Erythroblast (primary cell): Measurements from ENCODE around the gene GOLGA2.
"Not testable (repeated sequence)": the region's sequence is repeated elsewhere in the genome, so short reads cannot be mapped to it uniquely, and the experiment has no call there.

Experiments used
- GATA1 ChIP-seq: IDR thresholded peaks from 2 replicates; pipeline ENCODE4 v1.6.1; 2011; ENCODE audit warnings: low read depth, mild to moderate bottlenecking, control low read depth, low read length, moderate library complexity
- POLR2A ChIP-seq: IDR thresholded peaks from 2 replicates; pipeline ENCODE4 v1.6.1; 2011; ENCODE audit warnings: mild to moderate bottlenecking, low read length

GRCh38 chr9:128279088-128280073 is 3.6 kb upstream of the GOLGA2 start:
- TF ChIP-seq POLR2A, GATA1: not testable (repeated sequence)
